GM23248 (cell line): ENCODE data around the gene BTN3A1. TPM values are rescaled to one million over a fixed set of nuclear protein-coding genes. Genes with fewer than 3 reads are reported as not detected.

Experiments
- DNase-seq: peaks from one replicate; pipeline ENCODE4 v3.0.0-alpha.2; 2015
- H2AFZ ChIP-seq: fragments of 200-600 bp; sonication (generic); 2 replicates; pipeline ENCODE4 v1.6.1; 2016; ENCODE audit warnings: antibody characterized with exemption
- H3F3A ChIP-seq: fragments of 200-600 bp; sonication (generic); 2 replicates; pipeline ENCODE4 v1.6.1; 2016; ENCODE audit warnings: mild to moderate bottlenecking, antibody characterized with exemption, mixed run types; ENCODE audit not compliant: insufficient read depth
- H3K27ac ChIP-seq: fragments of 200-600 bp; sonication (generic); 2 replicates; pipeline ENCODE4 v1.5.1; 2016; ENCODE audit warnings: mild to moderate bottlenecking
- H3K27me3 ChIP-seq: fragments of 200-600 bp; sonication (generic); replicated peaks from 2 replicates; pipeline ENCODE4 v1.6.1; 2016; ENCODE audit warnings: mild to moderate bottlenecking; ENCODE audit not compliant: insufficient read depth
- H3K36me3 ChIP-seq: fragments of 200-600 bp; sonication (generic); 2 replicates; pipeline ENCODE4 v1.6.1; 2016; ENCODE audit warnings: low read depth, mild to moderate bottlenecking
- H3K4me1 ChIP-seq: fragments of 200-600 bp; sonication (generic); 2 replicates; pipeline ENCODE4 v1.6.1; 2016; ENCODE audit warnings: mild to moderate bottlenecking; ENCODE audit not compliant: insufficient read depth
- H3K4me2 ChIP-seq: fragments of 200-600 bp; sonication (generic); one replicate; pipeline ENCODE4 v1.6.1; 2016; ENCODE audit warnings: mild to moderate bottlenecking; ENCODE audit not compliant: unreplicated experiment
- H3K4me3 ChIP-seq: fragments of 200-600 bp; sonication (generic); 2 replicates; pipeline ENCODE4 v1.5.1; 2016; ENCODE audit warnings: mild to moderate bottlenecking
- H3K79me2 ChIP-seq: fragments of 200-600 bp; sonication (generic); 2 replicates; pipeline ENCODE4 v1.6.1; 2016; ENCODE audit warnings: mild to moderate bottlenecking; ENCODE audit not compliant: insufficient read depth
- H3K9ac ChIP-seq: fragments of 200-600 bp; sonication (generic); 2 replicates; pipeline ENCODE4 v1.6.1; 2016; ENCODE audit warnings: mild to moderate bottlenecking
- H3K9me2 ChIP-seq: fragments of 200-600 bp; sonication (generic); 2 replicates; pipeline ENCODE4 v1.6.1; 2016; ENCODE audit warnings: mixed run types, mild to moderate bottlenecking, moderate library complexity; ENCODE audit not compliant: insufficient read depth
- H3K9me3 ChIP-seq: fragments of 200-600 bp; sonication (generic); one replicate; pipeline ENCODE4 v1.6.1; 2017; ENCODE audit warnings: low read depth
- H4K20me1 ChIP-seq: fragments of 200-600 bp; sonication (generic); 2 replicates; pipeline ENCODE4 v1.6.0; 2016; ENCODE audit not compliant: insufficient read depth
- EZH2 ChIP-seq: fragments of 200-600 bp; sonication (generic); IDR thresholded peaks from 2 replicates; pipeline ENCODE4 v1.6.1; 2018; ENCODE audit warnings: antibody characterized with exemption, mild to moderate bottlenecking; ENCODE audit not compliant: insufficient read depth, poor library complexity, severe bottlenecking
- EZH2phosphoT487 ChIP-seq: fragments of 200-600 bp; sonication (generic); IDR thresholded peaks from 2 replicates; pipeline ENCODE4 v1.6.1; 2018; ENCODE audit warnings: antibody characterized with exemption, moderate library complexity, mild to moderate bottlenecking, low read depth; ENCODE audit not compliant: insufficient read depth
- WGBS, 2 experiments: methylation state at CpG; one replicate each; pipeline ENCODE4 v1.1.6; 2015 to 2017; ENCODE audit warnings: low lambda C conversion rate in 2 of 2, low coverage in 1 of 2; ENCODE audit errors: missing lambda C conversion rate in 2 of 2; 5-methylcytosine and 5-hydroxymethylcytosine counted together
- in situ Hi-C: fragments of 300-500 bp; cut with MboI; formaldehyde crosslinking; loops from 2 replicates; pipeline ENCODE4 v1.15.0; 2020
- polyA plus RNA-seq: library from polyadenylated mRNA; unstranded; fragments of >200 nt; fragmentation: Nextera tagmentation; extraction: Ambion mirVana; gene quantifications from 2 replicates; pipeline ENCODE4 v1.2.1, GENCODE V29; 2016
- total RNA-seq: library from RNA; depleted of rRNA; stranded (reverse); fragments of >200 nt; shearing (Covaris generic); gene quantifications from 2 replicates; pipeline ENCODE4 v1.2.3, GENCODE V29; 2014

Gene BTN3A1
- total and polyA plus RNA-seq, 2 experiments from 2014 or later = 6.7 to 8.9 TPM

- Histone ChIP-seq H3K9me2 (no peaks in the 10 kb centered on the region), H3K27me3 (no peaks in the 10 kb centered on the region), H4K20me1 (no peaks in the 10 kb centered on the region), H2AFZ (no peak overlapping the region), H3K9me3 (no peaks in the 10 kb centered on the region), H3K9ac (no peak overlapping the region), H3K4me2 (no peak overlapping the region), H3K4me3 (no peak overlapping the region), H3F3A (no peaks in the 10 kb centered on the region), H3K4me1 (peaks cover 18% of the 10 kb centered on the region), H3K27ac (no peak overlapping the region), H3K36me3 (no peaks in the 10 kb centered on the region), H3K79me2 (no peaks in the 10 kb centered on the region)
- no peak for TF ChIP-seq EZH2
- no peak for TF ChIP-seq EZH2phosphoT487
- in situ Hi-C loops = no loop called here
- peak; percentile 58 for DNase-seq
- 100% methylated on average over 1 of the region's 1 CpG for WGBS, 2 experiments
Measured at GRCh38 chr6:26388441-26388840, 13.6 kb upstream of the BTN3A1 start.

GRCh38 chr6:26389349-26389894 lies 12.7 kb upstream of the BTN3A1 start:
- H2AFZ ChIP-seq = no peak overlapping the region
- no peaks in the 10 kb centered on the region for H3K27me3 ChIP-seq
- H4K20me1 ChIP-seq = no peaks in the 10 kb centered on the region
- no peak overlapping the region for H3K4me3 ChIP-seq
- no peaks in the 10 kb centered on the region for H3K9me3 ChIP-seq
- no peak overlapping the region for H3K27ac ChIP-seq
- H3K9me2 ChIP-seq = no peaks in the 10 kb centered on the region
- no peaks in the 10 kb centered on the region for H3K36me3 ChIP-seq
- no peak overlapping the region for H3K9ac ChIP-seq
- in situ Hi-C loops = no loop called here
- no peak overlapping the region for H3K4me2 ChIP-seq
- TF ChIP-seq EZH2 (no peak), EZH2phosphoT487 (no peak)
- no peaks in the 10 kb centered on the region for H3F3A ChIP-seq
- 70 to 78% methylated on average over 4 of the region's 4 CpGs for WGBS, 2 experiments
- peaks cover 20% of the 10 kb centered on the region for H3K4me1 ChIP-seq
- no peaks in the 10 kb centered on the region for H3K79me2 ChIP-seq
- no peak for DNase-seq

GRCh38 chr6:26390531-26390930 lies 11.5 kb upstream of the BTN3A1 start:
- peaks cover 23% of the 10 kb centered on the region for H3K4me1 ChIP-seq
- 89 to 93% methylated on average over 5 of the region's 5 CpGs for WGBS, 2 experiments
- no peak overlapping the region for H3K9ac ChIP-seq
- no peaks in the 10 kb centered on the region for H3K27me3 ChIP-seq
- H3K27ac ChIP-seq = no peak overlapping the region
- H3K9me3 ChIP-seq = no peaks in the 10 kb centered on the region
- H3K9me2 ChIP-seq = no peaks in the 10 kb centered on the region
- H3K4me3 ChIP-seq = no peak overlapping the region
- TF ChIP-seq EZH2 (no peak), EZH2phosphoT487 (no peak)
- DNase-seq = no peak
- H2AFZ ChIP-seq = no peak overlapping the region
- no peak overlapping the region for H3K4me2 ChIP-seq
- H4K20me1 ChIP-seq = no peaks in the 10 kb centered on the region
- no peaks in the 10 kb centered on the region for H3K36me3 ChIP-seq
- H3K79me2 ChIP-seq = no peaks in the 10 kb centered on the region
- in situ Hi-C loops = no loop called here
- H3F3A ChIP-seq = no peaks in the 10 kb centered on the region

- Histone ChIP-seq H3K36me3 (no peaks in the 10 kb centered on the region), H4K20me1 (no peaks in the 10 kb centered on the region), H3K79me2 (no peaks in the 10 kb centered on the region), H3K4me2 (no peak overlapping the region), H3K4me3 (no peak overlapping the region), H3K4me1 (peaks cover 17% of the 10 kb centered on the region), H2AFZ (no peak overlapping the region), H3K27me3 (no peaks in the 10 kb centered on the region), H3K9ac (no peak overlapping the region), H3F3A (no peaks in the 10 kb centered on the region), H3K27ac (no peak overlapping the region), H3K9me2 (no peaks in the 10 kb centered on the region), H3K9me3 (no peaks in the 10 kb centered on the region)
- in situ Hi-C loops = no loop called here
- no peak for DNase-seq
- no peak for TF ChIP-seq EZH2phosphoT487
- TF ChIP-seq EZH2 = no peak
- 84 to 88% methylated on average over 4 of the region's 4 CpGs for WGBS, 2 experiments
Measured at GRCh38 chr6:26392932-26393636, 9.0 kb upstream of the BTN3A1 start.
